ENCODE data around the gene MAP3K12.
"Not testable (repeated sequence)": the region's sequence is repeated elsewhere in the genome, so short reads cannot be mapped to it uniquely, and the experiment has no call there.

MAP3K12 gene

DNA sequence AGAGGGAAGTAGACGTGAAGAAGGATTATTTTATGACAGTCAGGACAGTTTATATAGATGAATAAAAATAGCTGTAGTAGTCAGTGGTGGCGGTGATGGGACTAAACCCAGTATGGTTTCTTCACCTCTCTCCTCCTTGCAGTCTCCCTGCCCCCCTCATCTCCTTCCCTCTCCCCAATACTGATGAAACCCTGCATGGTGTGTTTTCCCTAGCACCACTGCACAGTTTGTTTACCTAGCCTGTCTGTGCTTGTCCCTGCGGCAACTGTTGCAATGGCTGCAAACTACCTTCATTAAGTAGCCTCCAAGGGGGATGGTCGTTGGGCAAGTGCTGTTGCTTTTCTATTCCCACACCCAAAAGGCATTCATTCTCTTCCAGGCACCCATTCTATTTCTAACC, 32.6 kb downstream of the MAP3K12 start:
- no peak for DNase-seq (ENCODE audit: low spot score)

DNA sequence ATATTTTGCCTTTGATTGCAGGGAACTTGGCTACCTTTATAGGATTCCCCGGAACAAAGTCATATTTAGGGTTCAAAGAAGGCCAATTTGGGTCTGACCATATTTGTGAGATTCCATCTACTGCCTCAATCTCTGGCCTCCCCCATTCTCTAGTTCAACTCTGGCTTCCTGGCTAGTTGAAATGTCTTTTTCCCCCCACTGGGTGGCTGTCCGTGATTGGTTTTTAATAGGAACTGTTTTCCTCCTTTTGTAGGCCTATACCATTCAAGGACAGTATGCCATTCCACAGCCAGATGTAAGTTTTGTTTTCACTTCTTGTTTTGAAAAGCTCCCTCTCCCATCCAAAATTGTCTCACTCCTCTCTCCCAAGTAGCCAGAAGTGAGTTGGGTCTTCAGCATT, 33.6 kb downstream of the MAP3K12 start:
- DNase-seq (ENCODE audit: low spot score) = no peak

DNA sequence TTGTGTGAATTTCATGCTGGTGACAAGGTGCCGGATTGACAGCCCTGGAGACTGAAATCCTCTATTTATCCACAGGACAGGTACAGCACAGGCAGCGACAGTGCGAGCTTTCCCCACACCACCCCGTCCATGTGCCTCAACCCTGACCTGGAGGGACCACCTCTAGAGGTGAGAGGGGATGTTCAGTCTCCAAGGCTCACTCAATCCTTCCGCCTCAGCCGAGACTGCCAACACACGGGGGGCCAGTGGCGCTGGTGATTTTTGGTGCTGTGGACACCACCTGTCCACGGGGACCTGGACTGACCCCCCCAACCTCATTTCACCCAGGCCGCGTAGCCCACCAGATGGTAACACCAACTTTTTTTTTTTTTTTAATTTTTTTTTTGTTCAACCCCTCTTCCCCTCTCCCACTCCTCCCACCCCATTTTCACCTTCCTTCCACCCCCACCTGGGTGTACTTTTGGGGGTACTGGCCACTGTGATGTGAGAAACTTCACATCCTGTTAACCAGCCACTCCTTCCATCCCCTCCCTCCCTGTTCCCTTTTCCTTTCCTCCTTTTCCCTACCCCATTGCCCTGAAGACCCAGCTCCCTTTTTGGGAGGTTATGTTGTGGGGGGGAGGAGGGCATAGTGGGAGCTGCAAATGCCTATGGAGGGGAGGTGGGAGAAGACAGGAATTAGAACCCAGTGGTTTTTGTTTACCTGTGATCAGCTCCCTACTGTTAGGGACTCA, 34.4 kb downstream of the MAP3K12 start:
- DNase-seq (ENCODE audit: low spot score) = no peak

DNA sequence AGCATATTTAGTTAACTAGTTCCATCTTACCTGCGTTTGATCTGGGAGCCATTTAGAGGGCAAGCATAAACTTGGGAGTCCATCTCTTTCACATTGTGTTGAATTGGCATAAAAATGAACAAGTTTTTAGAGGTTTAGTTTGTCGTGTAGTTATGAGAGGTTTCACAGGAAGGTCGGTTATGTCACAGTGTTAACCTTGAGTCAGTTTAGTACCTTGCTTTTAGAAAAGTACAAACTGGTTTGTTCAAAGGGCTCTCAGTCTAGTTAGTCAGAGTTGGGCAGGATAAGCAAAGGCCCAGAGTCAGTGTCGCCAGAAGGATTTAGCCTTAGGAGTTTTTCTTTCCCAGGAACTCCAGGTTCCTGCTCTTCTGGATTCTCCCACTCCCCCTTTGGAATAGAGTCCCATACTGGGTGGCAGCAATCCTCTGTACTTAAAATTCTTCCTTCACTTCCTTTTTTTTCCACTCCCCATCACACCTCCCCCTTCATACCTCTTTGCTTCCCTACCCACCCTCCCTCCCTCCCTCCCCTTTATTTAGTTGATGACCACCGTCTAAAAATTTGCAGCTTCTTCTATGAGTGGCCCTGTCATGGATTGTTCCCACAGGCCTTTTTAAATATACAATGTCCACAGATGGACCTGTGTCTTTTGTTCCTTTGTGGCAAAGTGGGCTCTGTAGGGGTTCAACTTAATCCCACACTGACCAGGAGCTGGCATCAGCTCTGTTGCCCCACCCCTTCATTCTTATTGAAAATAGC, 35.3 kb downstream of the MAP3K12 start:
- DNase-seq (ENCODE audit: low spot score) = no peak

- DNase-seq (ENCODE audit: low spot score) = no peak
Observed at GRCh38 chr12:53462935-53463334, 36.3 kb downstream of the MAP3K12 start.

GRCh38 chr12:53461591-53461990, 37.7 kb downstream of the MAP3K12 start:
- DNase-seq (ENCODE audit: low spot score) = no peak

- DNase-seq (ENCODE audit: low spot score) = no peak
Observed at GRCh38 chr12:53461059-53461458, 38.2 kb downstream of the MAP3K12 start.

DNA sequence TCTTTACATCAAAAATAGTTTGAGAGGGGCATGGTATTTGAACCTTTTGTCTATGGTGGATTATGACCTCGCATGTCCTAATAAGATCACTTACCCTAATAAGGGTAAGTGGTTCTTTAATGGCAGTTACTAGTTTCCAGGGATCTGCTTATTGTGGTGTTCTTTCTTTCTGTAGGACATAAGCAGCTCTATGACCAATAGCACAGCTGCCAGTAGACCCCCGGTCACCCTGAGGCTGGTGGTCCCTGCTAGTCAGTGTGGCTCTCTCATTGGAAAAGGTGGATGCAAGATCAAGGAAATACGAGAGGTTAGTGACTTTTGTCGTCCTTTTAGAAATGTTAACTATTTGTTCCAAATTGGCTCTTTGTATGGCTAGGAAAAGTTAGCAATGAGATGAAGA, 40.2 kb downstream of the MAP3K12 start:
- DNase-seq (ENCODE audit: low spot score) = no peak

- no peak for DNase-seq (ENCODE audit: low spot score)
Observed at GRCh38 chr12:53456654-53457366, 42.4 kb downstream of the MAP3K12 start.

DNA sequence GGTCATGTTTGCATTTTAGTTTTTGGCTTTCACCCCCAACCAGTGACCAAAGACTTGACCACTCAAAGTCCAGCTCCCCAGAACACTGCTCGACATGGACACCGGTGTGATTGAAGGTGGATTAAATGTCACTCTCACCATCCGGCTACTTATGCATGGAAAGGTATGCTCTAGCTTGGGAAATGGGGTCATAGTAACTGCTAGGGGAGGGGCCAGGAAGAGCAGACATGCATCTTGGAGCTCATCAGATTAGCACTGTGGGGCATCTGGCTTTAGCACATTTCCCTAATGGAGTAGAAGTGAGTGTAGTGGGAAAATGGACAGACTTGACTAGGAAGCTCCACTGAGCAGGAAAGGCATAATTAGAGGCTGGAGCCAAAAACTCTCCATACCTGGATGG, 44.6 kb downstream of the MAP3K12 start:
- peak; percentile 67 for DNase-seq (ENCODE audit: low spot score)

- no peak for DNase-seq (ENCODE audit: low spot score)
Observed at GRCh38 chr12:53453953-53454640, 45.2 kb downstream of the MAP3K12 start.

GRCh38 chr12:53452159-53453077, 46.8 kb downstream of the MAP3K12 start:
- peak; percentile 85 for DNase-seq (ENCODE audit: low spot score)

- peak; percentile 96 for DNase-seq (ENCODE audit: low spot score)
Observed at GRCh38 chr12:53451661-53452158, 47.5 kb downstream of the MAP3K12 start, which contains the start of gene PCBP2. TSS of gene PCBP2 (plus strand) at chr12:53452102. CDS start at chr12:53454801, 2,699 bp downstream.

- DNase-seq (ENCODE audit: low spot score) = no peak
Observed at GRCh38 chr12:53450936-53451335, 48.3 kb downstream of the MAP3K12 start.

- DNase-seq (ENCODE audit: low spot score) = not testable (repeated sequence)
Observed at GRCh38 chr12:53444593-53445325, 54.5 kb downstream of the MAP3K12 start.

GRCh38 chr12:53443955-53444354, 55.3 kb downstream of the MAP3K12 start:
- DNase-seq (ENCODE audit: low spot score) = no peak

DNA sequence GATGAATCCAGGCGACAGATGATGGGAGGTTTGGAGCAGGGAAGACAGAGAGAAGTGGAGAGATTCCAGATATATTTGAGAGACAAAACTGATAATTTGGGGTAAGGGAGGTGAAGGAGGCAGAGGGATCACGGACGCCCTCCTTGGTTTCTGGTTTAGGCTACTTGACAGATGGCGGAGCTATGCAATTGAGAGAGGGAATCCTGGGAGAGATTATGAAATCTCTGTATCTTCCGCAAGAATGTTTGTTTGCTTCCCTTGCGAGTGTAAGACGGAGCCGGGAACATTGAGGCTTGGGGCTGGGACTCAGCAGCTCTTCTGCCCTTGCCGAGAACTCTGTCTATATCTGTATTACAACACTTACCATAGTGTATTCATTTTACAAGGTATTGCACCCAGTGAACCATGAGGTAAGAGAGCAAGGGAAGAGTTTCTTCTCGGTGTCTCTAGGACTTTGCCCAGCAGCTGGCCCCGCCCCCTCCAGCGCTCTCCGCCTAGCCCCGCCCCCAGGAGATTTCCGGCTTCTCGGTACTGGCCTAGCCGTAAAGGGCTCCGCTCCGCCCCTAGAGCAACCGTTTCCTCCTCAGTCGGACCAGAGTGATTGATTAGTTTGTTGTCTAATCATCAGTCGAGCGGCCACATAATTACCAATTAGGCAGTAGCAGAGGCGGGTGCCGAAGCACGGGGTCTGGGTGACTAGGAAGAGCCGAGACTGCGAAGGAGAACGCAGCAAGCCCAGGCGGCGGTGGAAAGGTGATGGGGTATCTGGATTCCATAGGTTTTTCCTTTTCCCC, 58.0 kb downstream of the MAP3K12 start, which contains the start of gene PRR13:
Gene PRR13 (plus strand): TSS at position 695 of the 794 bp plus-strand sequence. CDS start 981 bp downstream, outside the sequence.
- peak; percentile 95 for DNase-seq (ENCODE audit: low spot score)

DNA sequence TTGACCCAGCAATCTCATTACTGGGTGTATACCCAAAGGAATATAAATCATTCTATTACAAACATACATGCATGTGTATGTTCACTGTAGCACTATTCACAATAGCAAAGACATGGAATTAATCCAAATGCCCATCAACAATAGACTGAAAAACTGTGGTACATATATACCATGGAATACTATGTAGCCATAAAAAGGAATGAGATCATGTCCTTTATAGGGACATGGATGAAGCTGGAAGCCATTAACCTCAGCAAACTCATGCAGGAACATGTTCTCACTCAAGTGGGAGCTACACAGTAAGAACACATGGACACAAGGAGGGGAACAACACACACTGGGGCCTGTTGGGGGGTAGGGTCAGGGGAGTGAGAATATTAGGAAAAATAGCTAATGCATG, 59.7 kb downstream of the MAP3K12 start:
- not testable (repeated sequence) for DNase-seq (ENCODE audit: low spot score)

- not testable (repeated sequence) for DNase-seq (ENCODE audit: low spot score)
Observed at GRCh38 chr12:53435326-53435725, 63.9 kb downstream of the MAP3K12 start.
